KMS-11 (cell line): ENCODE measurements around the gene CHPF2.

Experiments
- H2AFZ ChIP-seq: fragments of 200-600 bp; sonication (generic); 2 replicates; pipeline ENCODE4 v1.6.1; 2016; ENCODE audit warnings: antibody characterized with exemption, mixed run types, low read depth
- H3K27ac ChIP-seq: fragments of 200-600 bp; sonication (generic); 2 replicates; pipeline ENCODE4 v1.6.1; 2016; ENCODE audit warnings: mild to moderate bottlenecking, mixed run types
- H3K27me3 ChIP-seq: fragments of 200-600 bp; sonication (generic); 2 replicates; pipeline ENCODE4 v1.6.1; 2017; ENCODE audit warnings: mild to moderate bottlenecking, low read depth, mixed run types, moderate library complexity; ENCODE audit not compliant: insufficient read depth
- H3K36me3 ChIP-seq: fragments of 200-600 bp; sonication (generic); 2 replicates; pipeline ENCODE4 v1.6.1; 2017; ENCODE audit warnings: mild to moderate bottlenecking, mixed run types; ENCODE audit not compliant: insufficient read depth
- H3K4me1 ChIP-seq: fragments of 200-600 bp; sonication (generic); 2 replicates; pipeline ENCODE4 v1.6.1; 2016; ENCODE audit warnings: mild to moderate bottlenecking, low read depth, mixed run types; ENCODE audit not compliant: poor library complexity, severe bottlenecking
- H3K4me2 ChIP-seq: fragments of 200-600 bp; sonication (generic); 2 replicates; pipeline ENCODE4 v1.7.0; 2016; ENCODE audit warnings: mild to moderate bottlenecking, mixed run types
- H3K4me3 ChIP-seq: fragments of 200-600 bp; sonication (generic); IDR thresholded peaks from 2 replicates; pipeline ENCODE4 v1.6.1; 2017; ENCODE audit warnings: low read depth, low read length, mixed read lengths; ENCODE audit not compliant: insufficient read depth
- H3K79me2 ChIP-seq: fragments of 200-600 bp; sonication (generic); 2 replicates; pipeline ENCODE4 v1.6.1; 2016; ENCODE audit warnings: low read depth, mixed run types; ENCODE audit not compliant: insufficient read depth
- H3K9ac ChIP-seq: fragments of 200-600 bp; sonication (generic); 2 replicates; pipeline ENCODE4 v1.6.1; 2016; ENCODE audit warnings: mild to moderate bottlenecking, mixed run types
- H4K20me1 ChIP-seq: fragments of 200-600 bp; sonication (generic); 2 replicates; pipeline ENCODE4 v1.6.1; 2016; ENCODE audit warnings: mild to moderate bottlenecking, mixed run types; ENCODE audit not compliant: insufficient read depth
- CTCF ChIP-seq: fragments of 200-600 bp; sonication (generic); conservative IDR thresholded peaks from 2 replicates; pipeline ENCODE4 v1.6.1; 2017; ENCODE audit warnings: low read depth, mild to moderate bottlenecking, antibody characterized with exemption, low read length, moderate library complexity, mixed read lengths

Gene CHPF2

GRCh38 chr7:151226560-151226874, 5.8 kb upstream of the CHPF2 start:
- H4K20me1 ChIP-seq = no peaks in the 10 kb centered on the region
- peak overlapping the region; percentile 97 for H3K4me2 ChIP-seq
- peak overlapping the region; percentile 67 for H2AFZ ChIP-seq
- H3K79me2 ChIP-seq = peaks cover 21% of the 10 kb centered on the region
- H3K27me3 ChIP-seq = no peaks in the 10 kb centered on the region
- peak overlapping the region; percentile 29 for H3K4me3 ChIP-seq
- no peak for TF ChIP-seq CTCF
- peaks cover 19% of the 10 kb centered on the region; the same call in 1 of the 2 replicates for H3K36me3 ChIP-seq
- H3K9ac ChIP-seq = peak overlapping the region; percentile 52; the same call in 1 of the 2 replicates
- H3K4me1 ChIP-seq = peaks cover 27% of the 10 kb centered on the region
- no peak overlapping the region for H3K27ac ChIP-seq

- no peak for TF ChIP-seq CTCF
- peak within 1 kb of the TSS; percentile 67 for H2AFZ ChIP-seq
- peaks cover 21% of the 10 kb centered on the region for H3K79me2 ChIP-seq
- H4K20me1 ChIP-seq = no peaks in the 10 kb centered on the region
- H3K4me2 ChIP-seq = peak within 1 kb of the TSS; percentile 97
- peak within 1 kb of the TSS; percentile 22 for H3K27ac ChIP-seq
- H3K4me1 ChIP-seq = peaks cover 31% of the 10 kb centered on the region
- peak within 1 kb of the TSS; percentile 29 for H3K4me3 ChIP-seq
- H3K36me3 ChIP-seq = peaks cover 14% of the 10 kb centered on the region; the same call in 1 of the 2 replicates
- peak within 1 kb of the TSS; percentile 52; the same call in 1 of the 2 replicates for H3K9ac ChIP-seq
- H3K27me3 ChIP-seq = no peaks in the 10 kb centered on the region
These were observed 5.2 kb upstream of the CHPF2 start, which contains the start of gene ABCF2 for GRCh38 chr7:151226875-151227782. ABCF2 (minus strand) TSS chr7:151227205; CDS start chr7:151226458, 747 bp downstream.

- Histone ChIP-seq H3K27me3 (no peaks in the 10 kb centered on the region), H3K36me3 (peaks cover 12% of the 10 kb centered on the region; the same call in 1 of the 2 replicates), H3K79me2 (peaks cover 30% of the 10 kb centered on the region), H3K27ac (no peak overlapping the region), H3K4me3 (no peak overlapping the region), H4K20me1 (no peaks in the 10 kb centered on the region), H3K4me2 (peak overlapping the region; percentile 70), H2AFZ (peak overlapping the region; percentile 67), H3K9ac (peak overlapping the region; percentile 52; the same call in 1 of the 2 replicates), H3K4me1 (peaks cover 31% of the 10 kb centered on the region)
- TF ChIP-seq CTCF = no peak
These were observed 4.0 kb upstream of the CHPF2 start for GRCh38 chr7:151228024-151228866.

- Histone ChIP-seq H3K4me1 (peaks cover 41% of the 10 kb centered on the region), H3K36me3 (peaks cover 5% of the 10 kb centered on the region; the same call in 1 of the 2 replicates), H2AFZ (no peak overlapping the region), H3K4me3 (no peak overlapping the region), H3K9ac (no peak overlapping the region), H3K4me2 (no peak overlapping the region), H3K27me3 (no peaks in the 10 kb centered on the region), H3K27ac (no peak overlapping the region), H3K79me2 (peaks cover 40% of the 10 kb centered on the region), H4K20me1 (no peaks in the 10 kb centered on the region)
- TF ChIP-seq CTCF = no peak
These were observed 3.0 kb upstream of the CHPF2 start for GRCh38 chr7:151229249-151229648.
